ENCODE measurements around the gene STX2. TPM values are rescaled to one million over a fixed set of nuclear protein-coding genes. Genes with fewer than 3 reads are reported as not detected.

Gene STX2
- total and polyA plus RNA-seq, 2 donors (not counting 3 experiments of a cell fraction or from before 2014, with no cell fraction given): 26.2 to 32.6 TPM

- POLR2A ChIA-PET: no interaction called here
- dilution Hi-C loops (cut with MboI; ENCODE audit: extremely low pct_ligation_motif_present, low sequenced_read_pairs): no loop called here
- Histone ChIP-seq H3K4me2 (ENCODE audit: insufficient read depth, low read length) (no peak overlapping the region), H2AFZ (ENCODE audit: low read depth, low read length) (no peak overlapping the region), H3K27me3 (ENCODE audit: control insufficient read depth in 2 of 2, insufficient read depth in 2 of 2, low read length in 2 of 2) (no peaks in the 10 kb centered on the region), H3K36me3 (ENCODE audit: control insufficient read depth in 2 of 2, extremely low read depth in 1 of 2, insufficient read depth in 2 of 2, low read length in 2 of 2) (no peaks in the 10 kb centered on the region), H3K9ac (replicated peaks; ENCODE audit: extremely low read depth, insufficient read depth, low read length) (no peak overlapping the region), H3K9me1 (replicated peaks; ENCODE audit: control insufficient read depth, extremely low read depth, insufficient read depth, low read length) (no peaks in the 10 kb centered on the region), H3K79me2 (ENCODE audit: control insufficient read depth, insufficient read depth, low read length) (no peaks in the 10 kb centered on the region), H3K4me3 (replicated peaks in 1 of 3; ENCODE audit: insufficient read depth in 1 of 3, low read depth in 1 of 3, low read length in 3 of 3) (no peak overlapping the region), H3K27ac (ENCODE audit: insufficient read depth, low read depth, low read length) (no peak overlapping the region), H3K4me1 (ENCODE audit: control insufficient read depth, extremely low read depth, insufficient read depth, low read length) (peaks cover 7% of the 10 kb centered on the region), H4K20me1 (replicated peaks; ENCODE audit: control insufficient read depth, extremely low read depth, insufficient read depth, low read length) (no peaks in the 10 kb centered on the region), H3K9me3 (replicated peaks; ENCODE audit: control insufficient read depth, insufficient read depth, low read length) (no peaks in the 10 kb centered on the region)
- DNase-seq (ENCODE audit: low read depth, low spot score) (no peak), FAIRE-seq (no peak)
- intact Hi-C loops (cut with micrococcal nuclease): no loop called here
- CTCF ChIA-PET: no interaction called here
- no peak for TF ChIP-seq POLR2AphosphoS5 (IDR thresholded peaks at IDR 0.05; ENCODE audit: insufficient read depth, low read depth, low read length)
- no peak for TF ChIP-seq CTCF (IDR thresholded peaks at IDR 0.05; ENCODE audit: extremely low read depth in 1 of 2, insufficient read depth in 1 of 2, low read depth in 1 of 2, low read length in 2 of 2)
- no peak for TF ChIP-seq MYC (IDR thresholded peaks at IDR 0.05; ENCODE audit: low read depth, low read length)
- no peak for TF ChIP-seq GATA2 (IDR thresholded peaks at IDR 0.05; ENCODE audit: insufficient read depth, insufficient read length, low read depth, low read length)
- TF ChIP-seq MAX (IDR thresholded peaks at IDR 0.05; ENCODE audit: insufficient read depth, insufficient read length): no peak
- no peak for TF ChIP-seq JUN (IDR thresholded peaks at IDR 0.05; ENCODE audit: borderline replicate concordance, insufficient read depth, insufficient read length, low read depth)
- no peak for TF ChIP-seq FOS (IDR thresholded peaks at IDR 0.05; ENCODE audit: borderline replicate concordance, insufficient read depth, low read length)
- TF ChIP-seq POLR2A (IDR thresholded peaks at IDR 0.05; ENCODE audit: low read depth, low read length): no peak
- TF ChIP-seq EZH2 (IDR thresholded peaks at IDR 0.05; ENCODE audit: borderline replicate concordance, low read depth, low read length, severe bottlenecking): no peak
- BruUV-seq (replicated peaks): no TSS peak
These were observed 60.3 kb downstream of the STX2 start for GRCh38 chr12:130778776-130779175.
